Amygdala (tissue), 56 donors: ENCODE data around the gene PCDHA10.
"Not testable (repeated sequence)": the region's sequence is repeated elsewhere in the genome, so short reads cannot be mapped to it uniquely, and the experiment has no call there.

ENCODE experiments used
- DNase-seq, 56 donors: peaks; one replicate each; lab custom pipeline; 2025; lab: John Stamatoyannopoulos, UW

The PCDHA10 gene

DNA sequence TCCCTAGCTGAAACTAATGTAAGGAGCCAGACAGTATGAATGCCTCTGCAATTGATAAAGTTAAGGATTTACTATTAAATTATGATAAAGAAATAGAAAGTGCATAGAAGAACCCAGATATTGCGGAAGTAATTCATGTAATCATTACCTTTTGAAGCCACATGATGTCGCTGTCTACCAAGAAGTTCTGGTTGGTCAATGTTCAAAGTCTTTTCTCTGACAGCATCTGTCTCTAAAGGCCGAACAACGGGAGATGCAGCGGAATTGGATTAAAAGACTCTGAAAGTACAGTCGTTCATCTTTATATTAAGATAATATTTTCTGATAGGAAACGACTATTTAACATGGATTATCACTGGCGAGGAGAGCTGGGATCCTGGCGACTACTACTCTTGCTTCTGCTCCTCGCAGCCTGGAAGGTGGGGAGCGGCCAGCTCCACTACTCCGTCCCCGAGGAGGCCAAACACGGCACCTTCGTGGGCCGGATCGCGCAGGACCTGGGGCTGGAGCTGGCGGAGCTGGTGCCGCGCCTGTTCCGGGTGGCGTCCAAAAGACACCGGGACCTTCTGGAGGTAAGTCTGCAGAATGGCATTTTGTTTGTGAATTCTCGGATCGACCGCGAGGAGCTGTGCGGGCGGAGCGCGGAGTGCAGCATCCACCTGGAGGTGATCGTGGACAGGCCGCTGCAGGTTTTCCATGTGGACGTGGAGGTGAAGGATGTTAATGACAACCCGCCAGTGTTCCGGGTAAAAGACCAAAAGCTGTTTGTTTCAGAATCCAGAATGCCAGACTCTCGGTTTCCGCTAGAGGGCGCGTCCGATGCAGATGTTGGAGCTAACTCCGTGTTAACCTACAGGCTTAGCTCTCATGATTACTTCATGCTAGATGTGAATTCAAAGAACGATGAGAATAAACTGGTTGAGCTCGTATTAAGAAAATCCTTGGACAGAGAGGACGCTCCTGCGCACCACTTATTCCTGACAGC is 14.4 kb upstream of the PCDHA10 start, which contains the start of gene PCDHA8:
Gene PCDHA8 (plus strand): TSS at position 210 of the 985 bp plus-strand sequence. CDS start 135 bp downstream, at position 345.
- DNase-seq, result peak in 3 of 56 donors; percentile 25 to 60 (median 34)

DNA sequence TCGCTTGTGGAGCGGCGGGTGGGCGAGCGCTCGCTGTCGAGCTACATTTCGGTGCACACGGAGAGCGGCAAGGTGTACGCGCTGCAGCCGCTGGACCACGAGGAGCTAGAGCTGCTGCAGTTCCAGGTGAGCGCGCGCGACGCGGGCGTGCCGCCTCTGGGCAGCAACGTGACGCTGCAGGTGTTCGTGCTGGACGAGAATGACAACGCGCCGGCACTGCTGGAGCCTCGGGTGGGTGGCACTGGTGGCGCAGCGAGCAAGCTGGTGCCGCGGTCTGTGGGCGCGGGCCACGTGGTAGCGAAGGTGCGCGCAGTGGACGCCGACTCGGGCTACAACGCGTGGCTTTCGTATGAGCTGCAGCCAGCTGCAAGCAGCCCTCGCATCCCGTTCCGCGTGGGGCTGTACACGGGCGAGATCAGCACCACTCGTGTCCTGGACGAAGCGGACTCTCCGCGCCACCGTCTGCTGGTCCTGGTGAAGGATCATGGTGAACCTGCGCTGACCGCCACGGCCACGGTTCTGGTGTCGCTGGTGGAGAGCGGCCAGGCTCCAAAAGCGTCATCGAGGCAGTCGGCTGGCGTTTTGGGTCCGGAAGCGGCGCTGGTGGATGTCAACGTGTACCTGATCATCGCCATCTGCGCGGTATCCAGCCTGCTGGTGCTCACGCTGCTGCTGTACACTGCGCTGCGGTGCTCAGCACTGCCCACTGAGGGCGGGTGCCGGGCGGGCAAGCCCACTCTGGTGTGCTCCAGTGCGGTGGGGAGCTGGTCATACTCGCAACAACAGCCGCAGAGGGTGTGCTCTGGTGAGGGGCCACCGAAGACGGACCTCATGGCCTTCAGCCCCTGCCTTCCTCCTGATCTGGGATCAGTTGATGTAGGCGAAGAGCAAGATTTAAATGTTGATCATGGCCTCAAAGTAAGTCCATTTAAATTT is 12.6 kb upstream of the PCDHA10 start:
- no peak for DNase-seq

DNA sequence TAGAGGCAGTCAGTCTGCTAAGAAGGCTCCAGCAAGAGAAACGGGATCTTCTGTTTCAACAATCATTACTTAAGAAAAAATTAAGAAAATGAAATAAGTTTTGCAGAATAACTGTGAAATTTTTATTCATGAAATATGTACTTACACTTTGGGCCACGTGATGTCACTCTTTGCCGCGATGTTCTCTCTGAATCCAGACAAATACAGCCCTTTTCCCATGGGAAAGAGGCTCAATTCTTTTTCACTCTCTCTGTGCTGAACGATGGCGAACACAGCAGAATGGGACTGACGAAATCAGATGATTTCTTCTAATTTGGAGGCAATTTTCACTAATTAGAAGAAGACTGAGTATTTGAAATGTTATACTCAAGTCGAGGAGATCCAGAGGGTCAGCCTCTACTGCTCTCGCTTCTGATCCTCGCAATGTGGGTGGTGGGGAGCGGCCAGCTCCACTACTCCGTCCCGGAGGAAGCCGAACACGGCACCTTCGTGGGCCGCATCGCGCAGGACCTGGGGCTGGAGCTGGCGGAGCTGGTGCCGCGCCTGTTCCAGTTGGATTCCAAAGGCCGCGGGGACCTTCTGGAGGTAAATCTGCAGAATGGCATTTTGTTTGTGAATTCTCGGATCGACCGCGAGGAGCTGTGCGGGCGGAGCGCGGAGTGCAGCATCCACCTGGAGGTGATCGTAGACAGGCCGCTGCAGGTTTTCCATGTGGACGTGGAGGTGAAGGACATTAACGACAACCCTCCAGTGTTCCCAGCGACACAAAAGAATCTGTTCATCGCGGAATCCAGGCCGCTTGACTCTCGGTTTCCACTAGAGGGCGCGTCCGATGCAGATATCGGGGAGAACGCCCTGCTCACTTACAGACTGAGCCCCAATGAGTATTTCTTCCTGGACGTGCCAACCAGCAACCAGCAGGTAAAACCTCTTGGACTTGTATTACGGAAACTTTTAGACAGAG is 7.3 kb upstream of the PCDHA10 start, which contains the start of gene PCDHA9:
Gene PCDHA9 (plus strand): TSS at position 244 of the 964 bp plus-strand sequence. CDS start 114 bp downstream, at position 358.
- DNase-seq, result not testable (repeated sequence)

DNA sequence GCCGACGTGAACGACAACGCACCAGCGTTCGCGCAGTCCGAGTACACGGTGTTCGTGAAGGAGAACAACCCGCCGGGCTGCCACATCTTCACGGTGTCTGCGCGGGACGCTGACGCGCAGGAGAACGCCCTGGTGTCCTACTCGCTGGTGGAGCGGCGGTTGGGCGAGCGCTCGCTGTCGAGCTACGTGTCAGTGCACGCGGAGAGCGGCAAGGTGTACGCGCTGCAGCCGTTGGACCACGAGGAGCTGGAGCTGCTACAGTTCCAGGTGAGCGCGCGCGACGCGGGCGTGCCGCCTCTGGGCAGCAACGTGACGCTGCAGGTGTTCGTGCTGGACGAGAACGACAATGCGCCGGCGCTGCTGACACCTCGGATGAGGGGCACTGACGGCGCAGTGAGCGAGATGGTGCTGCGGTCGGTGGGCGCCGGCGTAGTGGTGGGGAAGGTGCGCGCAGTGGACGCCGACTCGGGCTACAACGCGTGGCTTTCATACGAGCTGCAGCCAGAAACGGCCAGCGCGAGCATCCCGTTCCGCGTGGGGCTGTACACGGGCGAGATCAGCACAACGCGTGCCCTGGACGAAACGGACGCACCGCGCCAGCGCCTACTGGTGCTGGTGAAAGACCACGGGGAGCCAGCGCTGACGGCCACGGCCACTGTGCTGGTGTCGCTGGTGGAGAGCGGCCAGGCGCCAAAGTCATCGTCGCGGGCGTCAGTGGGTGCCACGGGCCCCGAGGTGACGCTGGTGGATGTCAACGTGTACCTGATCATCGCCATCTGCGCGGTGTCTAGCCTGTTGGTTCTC is 5.7 kb upstream of the PCDHA10 start:
- not testable (repeated sequence) for DNase-seq

DNA sequence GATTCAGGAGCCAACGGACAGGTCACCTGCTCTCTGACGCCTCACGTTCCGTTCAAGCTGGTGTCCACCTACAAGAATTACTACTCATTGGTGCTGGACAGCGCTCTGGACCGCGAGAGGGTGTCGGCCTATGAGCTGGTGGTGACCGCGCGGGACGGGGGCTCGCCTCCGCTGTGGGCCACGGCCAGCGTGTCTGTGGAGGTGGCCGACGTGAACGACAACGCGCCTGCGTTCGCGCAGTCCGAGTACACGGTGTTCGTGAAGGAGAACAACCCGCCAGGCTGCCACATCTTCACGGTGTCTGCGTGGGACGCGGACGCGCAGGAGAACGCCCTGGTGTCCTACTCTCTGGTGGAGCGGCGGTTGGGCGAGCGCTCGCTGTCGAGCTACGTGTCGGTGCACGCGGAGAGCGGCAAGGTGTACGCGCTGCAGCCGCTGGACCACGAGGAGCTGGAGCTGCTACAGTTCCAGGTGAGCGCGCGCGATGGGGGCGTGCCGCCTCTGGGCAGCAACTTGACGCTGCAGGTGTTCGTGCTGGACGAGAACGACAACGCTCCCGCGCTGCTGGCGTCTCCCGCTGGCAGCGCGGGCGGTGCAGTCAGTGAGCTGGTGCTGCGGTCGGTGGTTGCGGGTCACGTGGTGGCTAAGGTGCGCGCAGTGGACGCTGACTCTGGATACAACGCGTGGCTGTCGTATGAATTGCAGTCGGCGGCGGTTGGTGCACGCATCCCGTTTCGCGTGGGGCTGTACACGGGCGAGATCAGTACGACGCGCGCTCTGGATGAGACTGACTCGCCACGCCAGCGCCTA is 1.7 kb downstream of the PCDHA10 start:
- no peak for DNase-seq

DNA sequence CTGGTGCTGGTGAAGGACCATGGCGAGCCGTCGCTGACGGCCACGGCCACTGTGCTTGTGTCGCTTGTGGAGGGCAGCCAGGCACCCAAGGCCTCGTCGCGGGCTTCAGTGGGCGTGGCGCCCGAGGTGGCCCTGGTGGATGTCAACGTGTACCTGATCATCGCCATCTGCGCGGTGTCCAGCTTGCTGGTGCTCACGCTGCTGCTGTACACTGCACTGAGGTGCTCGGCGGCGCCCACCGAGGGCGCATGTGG is 2.2 kb downstream of the PCDHA10 start:
- DNase-seq, result no peak

DNA sequence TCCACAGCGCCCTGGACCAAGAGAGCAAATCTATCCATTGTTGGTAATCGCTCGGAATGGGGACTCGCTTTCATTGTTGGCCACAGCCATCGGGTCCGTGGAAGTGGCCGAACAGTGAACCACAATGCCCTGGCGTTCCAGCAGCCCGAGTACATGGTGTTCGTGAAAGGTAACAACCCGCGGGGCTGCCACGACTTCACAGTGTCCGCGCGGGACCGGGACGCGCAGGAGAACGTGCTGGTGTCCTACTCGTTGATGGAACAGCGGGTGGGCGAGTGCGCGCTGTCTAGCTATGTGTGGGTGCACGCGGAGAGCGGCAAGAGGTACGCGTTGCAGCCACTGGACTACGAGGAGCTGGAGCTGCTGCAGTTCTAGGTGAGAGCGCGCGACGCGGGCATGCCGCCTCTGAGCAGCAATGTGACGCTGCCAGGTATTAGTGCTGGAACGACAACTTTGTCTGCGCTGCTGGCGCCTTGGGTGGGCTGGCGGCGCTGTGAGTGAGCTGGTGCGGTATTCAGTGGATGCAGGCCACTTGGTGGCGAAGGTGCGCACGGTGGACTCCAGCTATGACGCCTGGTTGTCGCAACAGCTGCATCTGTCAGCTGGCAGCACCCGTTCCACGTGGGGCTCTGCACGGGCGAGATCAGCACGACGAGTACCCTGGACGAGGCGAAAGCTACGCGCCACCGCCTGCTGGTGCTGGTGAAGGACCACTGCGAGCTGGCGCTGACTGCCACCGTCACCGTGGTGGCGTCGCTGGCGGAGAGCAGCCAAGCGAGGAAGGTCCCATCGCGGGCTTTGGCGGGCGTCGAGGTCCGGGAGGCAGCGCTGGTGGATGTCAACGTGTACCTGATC is 7.0 kb downstream of the PCDHA10 start:
- no peak for DNase-seq

DNA sequence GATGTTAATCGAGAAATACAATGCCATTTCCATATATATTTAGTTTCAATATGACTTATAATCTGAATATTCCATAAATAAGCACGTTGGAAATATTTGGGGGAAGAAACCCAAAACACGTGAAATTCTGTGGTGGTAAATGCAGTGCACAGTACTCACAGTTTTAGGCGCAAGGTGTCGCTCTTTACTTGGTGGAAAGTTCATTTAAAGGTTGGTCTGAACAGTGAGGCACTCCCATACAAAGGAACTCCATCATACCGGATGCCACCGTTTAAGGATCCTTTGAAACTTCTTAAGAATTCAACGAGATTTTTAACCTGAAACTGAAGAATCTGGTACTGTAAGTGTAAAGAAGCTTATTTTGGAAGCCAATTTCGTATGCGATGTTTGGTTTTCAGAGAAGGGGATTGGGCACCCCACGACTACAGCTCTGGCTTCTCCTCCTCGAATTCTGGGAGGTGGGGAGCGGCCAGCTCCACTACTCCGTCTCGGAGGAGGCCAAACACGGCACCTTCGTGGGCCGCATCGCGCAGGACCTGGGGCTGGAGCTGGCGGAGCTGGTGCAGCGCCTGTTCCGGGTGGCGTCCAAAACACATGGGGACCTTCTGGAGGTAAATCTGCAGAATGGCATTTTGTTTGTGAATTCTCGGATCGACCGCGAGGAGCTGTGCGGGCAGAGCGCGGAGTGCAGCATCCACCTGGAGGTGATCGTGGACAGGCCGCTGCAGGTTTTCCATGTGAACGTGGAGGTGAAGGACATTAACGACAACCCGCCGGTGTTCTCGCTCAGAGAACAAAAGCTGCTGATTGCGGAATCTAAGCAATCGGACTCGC is 13.2 kb downstream of the PCDHA10 start, which contains the start of gene PCDHA11:
Gene PCDHA11 (plus strand): TSS at position 237 of the 834 bp plus-strand sequence. CDS start 147 bp downstream, at position 384.
- peak in 2 of 56 donors; percentile 17 to 44 for DNase-seq

DNA sequence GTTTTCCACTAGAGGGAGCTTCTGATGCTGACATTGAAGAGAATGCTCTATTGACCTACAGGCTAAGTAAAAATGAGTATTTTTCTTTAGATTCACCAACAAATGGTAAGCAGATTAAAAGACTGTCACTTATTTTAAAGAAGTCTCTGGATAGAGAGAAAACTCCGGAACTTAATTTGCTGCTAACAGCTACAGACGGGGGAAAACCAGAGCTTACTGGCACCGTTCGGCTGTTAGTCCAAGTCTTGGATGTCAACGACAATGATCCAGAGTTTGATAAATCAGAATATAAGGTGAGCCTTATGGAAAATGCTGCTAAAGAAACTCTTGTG is 13.8 kb downstream of the PCDHA10 start:
- DNase-seq, result no peak

DNA sequence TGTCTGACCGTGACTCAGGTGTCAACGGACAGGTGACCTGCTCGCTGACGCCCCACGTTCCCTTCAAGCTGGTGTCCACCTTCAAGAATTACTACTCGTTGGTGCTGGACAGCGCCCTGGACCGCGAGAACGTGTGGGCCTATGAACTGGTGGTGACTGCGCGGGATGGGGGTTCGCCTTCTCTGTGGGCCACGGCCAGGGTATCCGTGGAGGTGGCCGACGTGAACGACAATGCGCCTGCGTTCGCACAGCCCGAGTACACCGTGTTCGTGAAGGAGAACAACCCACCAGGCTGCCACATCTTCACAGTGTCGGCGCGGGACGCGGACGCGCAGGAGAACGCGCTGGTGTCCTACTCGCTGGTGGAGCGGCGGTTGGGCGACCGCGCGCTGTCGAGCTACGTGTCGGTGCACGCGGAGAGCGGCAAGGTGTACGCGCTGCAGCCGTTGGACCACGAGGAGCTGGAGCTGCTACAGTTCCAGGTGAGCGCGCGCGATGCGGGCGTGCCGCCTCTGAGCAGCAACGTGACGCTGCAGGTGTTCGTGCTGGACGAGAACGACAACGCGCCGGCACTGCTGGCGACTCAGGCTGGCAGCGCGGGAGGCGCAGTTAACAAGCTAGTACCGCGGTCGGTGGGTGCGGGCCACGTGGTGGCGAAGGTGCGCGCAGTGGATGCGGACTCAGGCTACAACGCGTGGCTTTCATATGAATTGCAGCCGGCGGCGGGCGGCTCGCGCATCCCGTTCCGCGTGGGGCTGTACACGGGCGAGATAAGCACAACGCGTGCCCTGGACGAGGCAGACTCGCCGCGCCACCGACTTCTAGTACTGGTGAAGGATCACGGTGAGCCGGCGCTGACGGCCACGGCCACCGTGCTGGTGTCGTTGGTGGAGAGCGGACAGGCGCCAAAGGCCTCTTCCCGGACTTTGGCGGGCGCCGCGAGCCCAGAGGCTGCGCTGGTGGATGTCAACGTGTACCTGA is 14.8 kb downstream of the PCDHA10 start:
- no peak for DNase-seq

DNA sequence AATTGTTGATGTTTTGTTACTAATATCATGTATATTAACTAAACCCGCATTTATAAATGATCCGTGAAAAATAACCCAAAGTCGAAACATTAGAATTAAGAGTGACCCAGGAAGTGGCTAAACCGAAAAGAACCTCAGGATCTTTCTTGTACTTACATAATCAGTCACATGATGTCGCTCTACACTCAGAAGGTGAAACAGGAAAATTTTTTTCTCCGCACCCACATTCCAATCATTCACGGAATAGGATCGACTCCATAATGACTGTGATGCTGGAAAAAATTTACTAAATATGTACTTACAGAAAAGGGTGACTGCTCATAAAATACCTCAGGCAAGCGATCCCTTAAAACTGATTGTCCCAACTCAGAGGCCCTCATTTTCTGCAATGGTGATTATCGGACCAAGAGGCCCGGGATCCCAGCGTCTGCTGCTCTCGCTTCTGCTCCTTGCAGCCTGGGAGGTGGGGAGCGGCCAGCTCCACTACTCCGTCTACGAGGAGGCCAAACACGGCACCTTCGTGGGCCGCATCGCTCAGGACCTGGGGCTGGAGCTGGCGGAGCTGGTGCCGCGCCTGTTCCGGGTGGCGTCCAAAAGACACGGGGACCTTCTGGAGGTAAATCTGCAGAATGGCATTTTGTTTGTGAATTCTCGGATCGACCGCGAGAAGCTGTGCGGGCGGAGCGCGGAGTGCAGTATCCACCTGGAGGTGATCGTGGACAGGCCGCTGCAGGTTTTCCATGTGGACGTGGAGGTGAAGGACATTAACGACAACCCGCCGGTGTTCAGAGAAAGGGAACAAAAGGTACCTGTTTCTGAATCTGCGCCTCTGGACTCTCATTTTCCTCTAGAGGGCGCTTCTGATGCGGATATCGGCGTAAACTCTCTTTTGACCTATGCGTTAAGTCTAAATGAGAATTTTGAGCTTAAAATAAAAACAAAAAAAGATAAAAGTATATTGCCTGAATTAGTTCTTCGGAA is 19.7 kb downstream of the PCDHA10 start, which contains the start of gene PCDHA12:
Gene PCDHA12 (plus strand): TSS at position 224 of the 981 bp plus-strand sequence. CDS start 165 bp downstream, at position 389.
- DNase-seq, result no peak

DNA sequence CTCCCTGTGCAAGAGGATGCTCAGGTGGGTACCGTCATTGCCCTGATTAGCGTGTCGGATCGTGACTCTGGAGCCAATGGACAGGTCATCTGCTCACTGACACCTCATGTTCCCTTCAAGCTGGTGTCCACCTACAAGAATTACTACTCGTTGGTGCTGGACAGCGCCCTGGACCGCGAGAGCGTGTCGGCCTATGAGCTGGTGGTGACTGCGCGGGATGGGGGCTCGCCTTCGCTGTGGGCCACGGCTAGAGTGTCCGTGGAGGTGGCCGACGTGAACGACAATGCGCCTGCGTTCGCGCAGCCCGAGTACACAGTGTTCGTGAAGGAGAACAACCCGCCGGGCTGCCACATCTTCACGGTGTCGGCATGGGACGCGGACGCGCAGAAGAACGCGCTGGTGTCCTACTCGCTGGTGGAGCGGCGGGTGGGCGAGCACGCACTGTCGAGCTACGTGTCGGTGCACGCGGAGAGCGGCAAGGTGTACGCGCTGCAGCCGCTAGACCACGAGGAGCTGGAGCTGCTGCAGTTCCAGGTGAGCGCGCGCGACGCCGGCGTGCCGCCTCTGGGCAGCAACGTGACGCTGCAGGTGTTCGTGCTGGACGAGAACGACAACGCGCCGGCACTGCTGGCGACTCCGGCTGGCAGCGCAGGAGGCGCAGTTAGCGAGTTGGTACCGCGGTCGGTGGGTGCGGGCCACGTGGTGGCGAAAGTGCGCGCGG is 21.0 kb downstream of the PCDHA10 start:
- DNase-seq, result not testable (repeated sequence)

DNA sequence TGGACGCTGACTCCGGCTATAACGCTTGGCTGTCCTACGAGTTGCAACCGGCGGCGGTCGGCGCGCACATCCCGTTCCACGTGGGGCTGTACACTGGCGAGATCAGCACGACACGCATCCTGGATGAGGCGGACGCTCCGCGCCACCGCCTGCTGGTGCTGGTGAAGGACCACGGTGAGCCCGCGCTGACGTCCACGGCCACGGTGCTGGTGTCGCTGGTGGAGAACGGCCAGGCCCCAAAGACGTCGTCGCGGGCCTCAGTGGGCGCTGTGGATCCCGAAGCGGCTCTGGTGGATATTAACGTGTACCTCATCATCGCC is 21.5 kb downstream of the PCDHA10 start:
- DNase-seq, result no peak
